Keratinocyte (primary cell): Measurements from ENCODE around the gene MYRFL. TPM values are rescaled to one million over a fixed set of nuclear protein-coding genes. Genes with fewer than 3 reads are reported as not detected.

Experiments used
- DNase-seq: peaks from one replicate; pipeline ENCODE4 v3.0.0-alpha.2; 2011; ENCODE audit warnings: low read depth, missing footprints, low spot score
- FAIRE-seq: peaks from 2 replicates; lab custom pipeline; 2011; peaks lifted over from hg19 to GRCh38; lab: Jason Lieb, UNC
- H2AFZ ChIP-seq: 2 replicates; pipeline ENCODE4 v1.6.0; 2012; ENCODE audit warnings: low read length, control low read depth, inconsistent platforms; ENCODE audit not compliant: control insufficient read depth
- H3K27ac ChIP-seq: 2 replicates; pipeline ENCODE4 v1.5.1; 2011; ENCODE audit warnings: low read length; ENCODE audit not compliant: control insufficient read depth, insufficient read depth
- H3K27me3 ChIP-seq: 3 replicates; pipeline ENCODE4 v1.6.0; 2011; ENCODE audit warnings: low read length; ENCODE audit not compliant: control insufficient read depth, insufficient read depth; ENCODE audit errors: extremely low read depth
- H3K36me3 ChIP-seq, 2 experiments: 2 replicates in 1 of 2; 3 replicates in 1 of 2; pipeline ENCODE4 v1.5.1; 2011; ENCODE audit warnings: low read length in 2 of 2, mild to moderate bottlenecking in 1 of 2; ENCODE audit not compliant: control insufficient read depth in 2 of 2, insufficient read depth in 2 of 2; ENCODE audit errors: extremely low read depth in 1 of 2
- H3K4me1 ChIP-seq: 3 replicates; pipeline ENCODE4 v1.5.1; 2011; ENCODE audit warnings: low read length; ENCODE audit not compliant: control insufficient read depth, insufficient read depth; ENCODE audit errors: extremely low read depth
- H3K4me2 ChIP-seq: 3 replicates; pipeline ENCODE4 v1.6.0; 2011; ENCODE audit warnings: low read depth, low read length; ENCODE audit not compliant: control insufficient read depth, insufficient read depth; ENCODE audit errors: extremely low read depth
- H3K4me3 ChIP-seq, 3 experiments: fragments of 200-600 bp in 1 of 3; sonication (generic) in 1 of 3; 2 replicates in 2 of 3; 3 replicates in 1 of 3; pipeline ENCODE4 v1.5.1; 2011 to 2016; ENCODE audit warnings: low read length in 3 of 3, mild to moderate bottlenecking in 3 of 3, control low read depth in 2 of 3, inconsistent platforms in 1 of 3, low read depth in 1 of 3, mixed read lengths in 1 of 3, mixed run types in 1 of 3, moderate library complexity in 1 of 3; ENCODE audit not compliant: control insufficient read depth in 2 of 3, insufficient read depth in 2 of 3; ENCODE audit errors: extremely low read depth in 1 of 3
- H3K79me2 ChIP-seq: 2 replicates; pipeline ENCODE4 v1.6.0; 2012; ENCODE audit warnings: low read length; ENCODE audit not compliant: control insufficient read depth, insufficient read depth
- H3K9ac ChIP-seq: 3 replicates; pipeline ENCODE4 v1.6.0; 2011; ENCODE audit warnings: low read length; ENCODE audit not compliant: control insufficient read depth, insufficient read depth; ENCODE audit errors: extremely low read depth
- H3K9me1 ChIP-seq: 3 replicates; pipeline ENCODE4 v1.6.0; 2011; ENCODE audit warnings: low read length; ENCODE audit not compliant: control insufficient read depth, insufficient read depth; ENCODE audit errors: extremely low read depth
- H3K9me3 ChIP-seq: 2 replicates; pipeline ENCODE4 v1.5.1; 2012; ENCODE audit warnings: low read depth, low read length; ENCODE audit not compliant: control insufficient read depth
- H4K20me1 ChIP-seq: 3 replicates; pipeline ENCODE4 v1.6.0; 2011; ENCODE audit warnings: low read length; ENCODE audit not compliant: control insufficient read depth, insufficient read depth; ENCODE audit errors: extremely low read depth
- EZH2 ChIP-seq: IDR thresholded peaks from one replicate; pipeline ENCODE4 v1.6.1; 2012; ENCODE audit warnings: inconsistent platforms, mild to moderate bottlenecking, low read length, moderate library complexity
- dilution Hi-C: fragments of 300-500 bp; cut with MboI; formaldehyde crosslinking; loops from one replicate; pipeline ENCODE4 v1.7.0; 2020; ENCODE audit warnings: low sequenced_read_pairs; ENCODE audit not compliant: extremely low pct_ligation_motif_present
- polyA plus RNA-seq, 5 experiments: library from polyadenylated mRNA; depleted of rRNA in 3 of 5; stranded (reverse) in 3 of 5; stranded (forward) in 1 of 5; unstranded in 1 of 5; fragments of >200 nt; gene quantifications; 1 replicate in 1 of 5; 2 replicates in 3 of 5; 3 replicates in 1 of 5; pipeline versions ENCODE4 v1.2.1 to v1.2.3, GENCODE V29; 2011 to 2012; ENCODE audit warnings: missing spikeins in 2 of 5, low read depth in 1 of 5, low replicate concordance in 1 of 5
- TF ChIP-seq, protein P1 (sequence below), 3 experiments: IDR thresholded peaks in 1 of 3; conservative IDR thresholded peaks in 1 of 3; optimal IDR thresholded peaks in 1 of 3; 2 replicates in 2 of 3; 3 replicates in 1 of 3; pipeline versions ENCODE3 to v1.5.1; 2011; ENCODE audit warnings: low read length in 3 of 3, mild to moderate bottlenecking in 3 of 3, moderate library complexity in 2 of 3, control low read depth in 1 of 3, inconsistent platforms in 1 of 3; ENCODE audit not compliant: insufficient read depth in 2 of 3; ENCODE audit errors: extremely low read depth in 1 of 3

MYRFL gene
- polyA plus RNA-seq, 1 donor (not counting 4 experiments of a cell fraction or from before 2014, with no cell fraction given) = 0.39 TPM

- TF ChIP-seq EZH2 = no peak
- TF ChIP-seq, protein P1, sequence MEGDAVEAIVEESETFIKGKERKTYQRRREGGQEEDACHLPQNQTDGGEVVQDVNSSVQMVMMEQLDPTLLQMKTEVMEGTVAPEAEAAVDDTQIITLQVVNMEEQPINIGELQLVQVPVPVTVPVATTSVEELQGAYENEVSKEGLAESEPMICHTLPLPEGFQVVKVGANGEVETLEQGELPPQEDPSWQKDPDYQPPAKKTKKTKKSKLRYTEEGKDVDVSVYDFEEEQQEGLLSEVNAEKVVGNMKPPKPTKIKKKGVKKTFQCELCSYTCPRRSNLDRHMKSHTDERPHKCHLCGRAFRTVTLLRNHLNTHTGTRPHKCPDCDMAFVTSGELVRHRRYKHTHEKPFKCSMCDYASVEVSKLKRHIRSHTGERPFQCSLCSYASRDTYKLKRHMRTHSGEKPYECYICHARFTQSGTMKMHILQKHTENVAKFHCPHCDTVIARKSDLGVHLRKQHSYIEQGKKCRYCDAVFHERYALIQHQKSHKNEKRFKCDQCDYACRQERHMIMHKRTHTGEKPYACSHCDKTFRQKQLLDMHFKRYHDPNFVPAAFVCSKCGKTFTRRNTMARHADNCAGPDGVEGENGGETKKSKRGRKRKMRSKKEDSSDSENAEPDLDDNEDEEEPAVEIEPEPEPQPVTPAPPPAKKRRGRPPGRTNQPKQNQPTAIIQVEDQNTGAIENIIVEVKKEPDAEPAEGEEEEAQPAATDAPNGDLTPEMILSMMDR (optimal IDR thresholded peaks at IDR 0.05 in 1 of 3, IDR thresholded peaks at IDR 0.05 in 1 of 3, conservative IDR thresholded peaks at IDR 0.05 in 1 of 3; ENCODE audit: extremely low read depth in 1 of 3, insufficient read depth in 2 of 3, low read length in 3 of 3) = no peak
- H3K9me1 ChIP-seq = no peaks in the 10 kb centered on the region
- H3K4me1 ChIP-seq = peaks cover 12% of the 10 kb centered on the region
- no peak overlapping the region for H3K27ac ChIP-seq
- no peaks in the 10 kb centered on the region for H3K27me3 ChIP-seq
- no peaks in the 10 kb centered on the region for H3K36me3 ChIP-seq
- no peaks in the 10 kb centered on the region for H3K79me2 ChIP-seq
- H2AFZ ChIP-seq = no peak overlapping the region
- dilution Hi-C loops = no loop called here
- no peaks in the 10 kb centered on the region for H4K20me1 ChIP-seq
- H3K4me3 ChIP-seq = no peak overlapping the region
- FAIRE-seq (no peak), DNase-seq (no peak)
- no peak overlapping the region for H3K9ac ChIP-seq
- no peaks in the 10 kb centered on the region for H3K9me3 ChIP-seq
- H3K4me2 ChIP-seq = no peak overlapping the region
Measured at GRCh38 chr12:69894800-69895383, 69.9 kb downstream of the MYRFL start.

GRCh38 chr12:69896653-69897381 lies 71.8 kb downstream of the MYRFL start:
- Histone ChIP-seq H3K4me2 (no peak overlapping the region), H3K4me1 (peaks cover 18% of the 10 kb centered on the region), H3K36me3 (no peaks in the 10 kb centered on the region), H2AFZ (no peak overlapping the region), H3K9me3 (no peaks in the 10 kb centered on the region), H3K4me3 (no peak overlapping the region), H3K79me2 (no peaks in the 10 kb centered on the region), H3K27ac (no peak overlapping the region), H3K9ac (no peak overlapping the region), H3K9me1 (no peaks in the 10 kb centered on the region), H3K27me3 (no peaks in the 10 kb centered on the region), H4K20me1 (no peaks in the 10 kb centered on the region)
- DNase-seq = no peak
- dilution Hi-C loops = no loop called here
- no peak for FAIRE-seq
- TF ChIP-seq, protein P1 (optimal IDR thresholded peaks at IDR 0.05 in 1 of 3, IDR thresholded peaks at IDR 0.05 in 1 of 3, conservative IDR thresholded peaks at IDR 0.05 in 1 of 3; ENCODE audit: extremely low read depth in 1 of 3, insufficient read depth in 2 of 3, low read length in 3 of 3) = no peak
- no peak for TF ChIP-seq EZH2
